Activated CD8-positive, alpha-beta T cell treated with anti-CD3 and anti-CD28 coated beads for 36 hours (primary cell): ENCODE measurements around the gene PRKACG. TPM values are rescaled to one million over a fixed set of nuclear protein-coding genes. Genes with fewer than 3 reads are reported as not detected.

Experiments
- ATAC-seq: fragments of 200-7000 bp; cut with Tn5 transposase; one replicate; pipeline ENCODE4 v1.10.0; 2021; ENCODE audit warnings: mild to moderate bottlenecking, moderate library complexity
- CTCF ChIA-PET: fragments of 350-600 bp; sonication (Branson Sonifier 250); formaldehyde crosslinking; loops from one replicate; lab custom pipeline; 2021; ENCODE audit warnings: antibody characterized with exemption; lab: Charles Lee
- POLR2A ChIA-PET: fragments of 350-600 bp; sonication (Branson Sonifier 250); formaldehyde crosslinking; loops from one replicate; lab custom pipeline; 2021; ENCODE audit warnings: antibody characterized with exemption; lab: Charles Lee
- DNase-seq: peaks from one replicate; pipeline ENCODE4 v3.0.0-alpha.2; 2020
- H3K27ac Mint-ChIP-seq: one replicate; pipeline ENCODE4 v1.8.0; 2021; ENCODE audit warnings: mild to moderate bottlenecking, mixed read lengths
- H3K27me3 Mint-ChIP-seq: one replicate; pipeline ENCODE4 v1.8.0; 2021; ENCODE audit warnings: mixed read lengths
- H3K36me3 Mint-ChIP-seq: one replicate; pipeline ENCODE4 v1.8.0; 2021; ENCODE audit warnings: low read depth, mixed read lengths
- H3K4me1 Mint-ChIP-seq: one replicate; pipeline ENCODE4 v1.8.0; 2021; ENCODE audit warnings: low read depth, mixed read lengths
- H3K4me3 Mint-ChIP-seq: one replicate; pipeline ENCODE4 v1.8.0; 2021; ENCODE audit warnings: mild to moderate bottlenecking, moderate library complexity, mixed read lengths
- H3K9me3 Mint-ChIP-seq: one replicate; pipeline ENCODE4 v1.8.0; 2021; ENCODE audit warnings: mixed read lengths
- intact Hi-C: fragments of 100-400 bp; cut with micrococcal nuclease; formaldehyde crosslinking; loops from one replicate; pipeline ENCODE4 v1.10.0; 2022
- total RNA-seq, 2 experiments: library from RNA; stranded (reverse); gene quantifications; one replicate each; pipeline ENCODE4 v1.2.3, GENCODE V29; 2021
- TF ChIP-seq, protein P1 (sequence below): fragments of 200-600 bp; IDR thresholded peaks from one replicate; pipeline ENCODE4 v1.8.0; 2022; ENCODE audit warnings: antibody characterized with exemption, mild to moderate bottlenecking

PRKACG gene
- total RNA-seq, 2 experiments from 2014 or later, result not detected

DNA sequence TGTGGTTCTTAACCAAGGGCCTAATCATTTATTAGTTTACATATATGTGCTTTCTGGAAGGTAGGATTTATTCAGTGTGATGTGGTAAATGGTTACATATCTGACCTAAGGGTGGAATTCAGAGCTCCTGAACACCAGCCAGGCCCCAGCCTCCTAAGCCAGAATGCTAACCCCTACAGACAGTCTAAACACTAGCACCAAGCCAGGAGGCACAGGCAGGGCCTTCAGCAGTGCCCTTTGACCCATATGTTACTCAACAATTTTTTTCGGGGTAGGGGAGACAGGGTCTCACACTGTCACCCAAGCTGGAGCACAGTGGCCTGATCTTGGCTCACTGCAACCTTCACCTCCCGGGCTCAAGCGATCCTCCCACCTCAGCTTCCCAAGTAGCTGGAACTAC lies 40.3 kb downstream of the PRKACG start:
- Mint-ChIP-seq H3K36me3 (no peaks in the 10 kb centered on the region), H3K4me1 (peaks cover 19% of the 10 kb centered on the region), H3K9me3 (peaks cover 2% of the 10 kb centered on the region), H3K4me3 (no peak overlapping the region), H3K27me3 (peaks cover 10% of the 10 kb centered on the region), H3K27ac (no peak overlapping the region)
- TF ChIP-seq, protein P1, sequence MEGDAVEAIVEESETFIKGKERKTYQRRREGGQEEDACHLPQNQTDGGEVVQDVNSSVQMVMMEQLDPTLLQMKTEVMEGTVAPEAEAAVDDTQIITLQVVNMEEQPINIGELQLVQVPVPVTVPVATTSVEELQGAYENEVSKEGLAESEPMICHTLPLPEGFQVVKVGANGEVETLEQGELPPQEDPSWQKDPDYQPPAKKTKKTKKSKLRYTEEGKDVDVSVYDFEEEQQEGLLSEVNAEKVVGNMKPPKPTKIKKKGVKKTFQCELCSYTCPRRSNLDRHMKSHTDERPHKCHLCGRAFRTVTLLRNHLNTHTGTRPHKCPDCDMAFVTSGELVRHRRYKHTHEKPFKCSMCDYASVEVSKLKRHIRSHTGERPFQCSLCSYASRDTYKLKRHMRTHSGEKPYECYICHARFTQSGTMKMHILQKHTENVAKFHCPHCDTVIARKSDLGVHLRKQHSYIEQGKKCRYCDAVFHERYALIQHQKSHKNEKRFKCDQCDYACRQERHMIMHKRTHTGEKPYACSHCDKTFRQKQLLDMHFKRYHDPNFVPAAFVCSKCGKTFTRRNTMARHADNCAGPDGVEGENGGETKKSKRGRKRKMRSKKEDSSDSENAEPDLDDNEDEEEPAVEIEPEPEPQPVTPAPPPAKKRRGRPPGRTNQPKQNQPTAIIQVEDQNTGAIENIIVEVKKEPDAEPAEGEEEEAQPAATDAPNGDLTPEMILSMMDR, result no peak
- intact Hi-C loops, result no loop called here
- DNase-seq (no peak), ATAC-seq (no peak)
- ChIA-PET CTCF (interaction anchor here (0.6 to 1.6 kb wide), 3 partner anchors 24 to 399 kb away, joined by 3 to 4 read pairs (median 3); no protein-coding TSS in a partner anchor), POLR2A (interaction anchor here (0.7 to 1.1 kb wide), 2 partner anchors 24 to 65 kb away, joined by 3 read pairs; no protein-coding TSS in a partner anchor)

DNA sequence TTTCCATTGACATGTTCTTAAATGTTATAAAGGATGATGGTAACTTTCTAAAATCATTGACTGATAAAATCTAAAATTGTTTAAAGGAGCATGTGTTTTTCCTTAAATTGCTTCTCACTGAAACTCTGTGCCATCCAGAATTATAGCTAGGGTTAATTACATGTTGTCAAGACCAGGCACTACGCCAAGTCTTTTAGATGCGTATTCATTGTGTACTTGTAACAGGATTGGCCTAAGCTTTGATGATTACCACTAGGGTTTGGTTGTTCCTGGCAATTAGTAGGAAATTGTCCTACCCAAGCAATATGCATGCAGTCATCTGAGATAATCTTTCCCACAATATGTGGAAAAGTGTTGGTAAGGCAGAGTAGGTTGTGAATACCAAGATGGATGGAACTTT lies 43.8 kb downstream of the PRKACG start:
- Mint-ChIP-seq H3K9me3 (peaks cover 2% of the 10 kb centered on the region), H3K27me3 (peaks cover 10% of the 10 kb centered on the region), H3K4me1 (peaks cover 15% of the 10 kb centered on the region), H3K27ac (no peak overlapping the region), H3K4me3 (no peak overlapping the region), H3K36me3 (no peaks in the 10 kb centered on the region)
- ChIA-PET CTCF (no interaction called here), POLR2A (no interaction called here)
- intact Hi-C loops, result no loop called here
- no peak for DNase-seq
- TF ChIP-seq, protein P1, result no peak
- no peak for ATAC-seq

DNA sequence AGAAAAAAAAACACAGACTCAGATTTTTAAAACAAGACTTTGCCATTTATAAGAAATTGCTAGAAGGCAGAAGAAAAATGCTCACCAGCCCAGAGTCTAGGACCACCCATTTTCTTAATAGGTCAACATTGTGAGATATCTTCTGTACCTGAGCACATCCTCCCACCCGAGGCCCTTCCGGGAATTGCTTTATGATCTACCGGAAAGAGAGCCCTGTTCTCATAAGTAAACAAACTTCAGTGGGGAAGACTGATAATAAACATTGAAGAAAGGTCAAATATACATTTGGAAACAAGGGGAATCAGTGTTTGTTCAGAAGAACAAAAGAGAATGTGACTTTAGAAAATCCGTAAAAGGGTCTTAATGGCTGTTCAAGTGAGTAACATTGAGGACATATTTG lies 44.4 kb downstream of the PRKACG start:
- intact Hi-C loops, result no loop called here
- Mint-ChIP-seq H3K4me1 (peaks cover 11% of the 10 kb centered on the region), H3K27me3 (peaks cover 10% of the 10 kb centered on the region), H3K27ac (no peak overlapping the region), H3K9me3 (peaks cover 2% of the 10 kb centered on the region), H3K4me3 (no peak overlapping the region), H3K36me3 (no peaks in the 10 kb centered on the region)
- ChIA-PET CTCF (no interaction called here), POLR2A (no interaction called here)
- no peak for ATAC-seq
- no peak for DNase-seq
- TF ChIP-seq, protein P1, result no peak

DNA sequence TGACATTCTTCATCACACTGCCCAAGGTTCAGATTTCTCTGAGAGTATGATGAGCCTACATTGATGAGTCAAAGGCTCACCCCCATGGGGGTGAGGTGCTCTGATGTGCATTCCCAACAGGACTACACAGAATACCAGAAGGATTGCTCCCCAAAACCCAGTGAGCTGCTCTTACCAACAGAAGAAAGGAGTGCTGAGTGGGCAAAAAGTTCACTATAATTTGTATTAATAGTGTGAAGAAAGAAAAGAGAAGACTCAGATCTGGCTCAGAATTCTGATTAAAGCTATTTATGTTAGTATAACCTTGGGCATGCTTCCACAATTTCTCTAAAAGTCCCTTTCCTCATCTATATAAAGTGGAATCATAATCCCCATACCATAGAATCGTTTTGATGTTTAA lies 46.1 kb downstream of the PRKACG start:
- Mint-ChIP-seq H3K4me1 (peaks cover 5% of the 10 kb centered on the region), H3K27me3 (peaks cover 11% of the 10 kb centered on the region), H3K27ac (no peak overlapping the region), H3K4me3 (no peak overlapping the region), H3K9me3 (peaks cover 2% of the 10 kb centered on the region), H3K36me3 (no peaks in the 10 kb centered on the region)
- intact Hi-C loops, result no loop called here
- DNase-seq (no peak), ATAC-seq (no peak)
- TF ChIP-seq, protein P1, result no peak
- POLR2A ChIA-PET, result no interaction called here
- CTCF ChIA-PET, result interaction anchor here (0.9 to 1.3 kb wide), 3 partner anchors 9 to 32 kb away, joined by 3 to 7 read pairs (median 3); no protein-coding TSS in a partner anchor

DNA sequence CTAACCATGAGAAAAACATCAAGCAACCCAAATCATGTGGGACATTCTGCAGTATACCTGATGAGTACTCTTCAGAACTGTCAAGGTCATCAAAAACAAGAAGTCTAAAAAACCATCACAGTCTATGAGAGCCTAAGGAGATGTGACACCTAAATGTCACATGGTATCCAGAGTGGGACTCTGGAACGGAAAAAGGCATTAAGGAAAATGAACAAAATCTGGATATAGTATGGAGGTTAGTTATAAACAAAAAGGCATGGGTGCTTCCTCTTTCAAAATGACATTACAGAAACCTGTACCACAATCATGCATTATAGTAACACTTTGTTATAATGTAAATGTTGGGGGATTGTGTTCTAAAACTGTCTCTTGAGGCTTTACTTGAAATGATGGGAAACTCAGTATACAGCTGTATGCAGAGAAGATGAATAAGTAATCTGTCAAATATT lies 47.4 kb downstream of the PRKACG start:
- Mint-ChIP-seq H3K4me3 (no peak overlapping the region), H3K9me3 (peaks cover 1% of the 10 kb centered on the region), H3K4me1 (peaks cover 1% of the 10 kb centered on the region), H3K27me3 (peaks cover 8% of the 10 kb centered on the region), H3K27ac (no peak overlapping the region), H3K36me3 (no peaks in the 10 kb centered on the region)
- TF ChIP-seq, protein P1, result no peak
- DNase-seq, result no peak
- CTCF ChIA-PET, result interaction anchor here (1.3 kb wide), 1 partner anchor 33 kb away, joined by 7 read pairs; no protein-coding TSS in a partner anchor
- intact Hi-C loops, result no loop called here
- POLR2A ChIA-PET, result no interaction called here
- no peak for ATAC-seq
